Activated CD8-positive, alpha-beta T cell treated with anti-CD3 and anti-CD28 coated beads, Interleukin-2, amount 10 ng/mL, durations not matched to agents 7 days and 5 days (primary cell): Measurements from ENCODE around the gene OR2D2. TPM values are rescaled to one million over a fixed set of nuclear protein-coding genes. Genes with fewer than 3 reads are reported as not detected.

ENCODE experiments used
- ATAC-seq: fragments of 150-1000 bp; cut with Tn5 transposase; one replicate; pipeline ENCODE4 v1.10.0; 2021; ENCODE audit warnings: moderate library complexity
- CTCF ChIA-PET: fragments of 350-600 bp; sonication (Branson Sonifier 250); formaldehyde crosslinking; loops from one replicate; lab custom pipeline; 2021; ENCODE audit warnings: antibody characterized with exemption; lab: Charles Lee
- POLR2A ChIA-PET: fragments of 350-600 bp; sonication (Branson Sonifier 250); formaldehyde crosslinking; loops from one replicate; lab custom pipeline; 2021; ENCODE audit warnings: antibody characterized with exemption; lab: Charles Lee
- DNase-seq: peaks from one replicate; pipeline ENCODE4 v3.0.0-alpha.2; 2020
- H3K27ac Mint-ChIP-seq: one replicate; pipeline ENCODE4 v1.8.0; 2021; ENCODE audit warnings: mild to moderate bottlenecking, mixed read lengths
- H3K27me3 Mint-ChIP-seq: one replicate; pipeline ENCODE4 v1.8.0; 2021; ENCODE audit warnings: low read depth, mixed read lengths
- H3K36me3 Mint-ChIP-seq: one replicate; pipeline ENCODE4 v1.8.0; 2021; ENCODE audit warnings: low read depth, mixed read lengths
- H3K4me1 Mint-ChIP-seq: one replicate; pipeline ENCODE4 v1.8.0; 2021; ENCODE audit warnings: low read depth, mixed read lengths
- H3K4me3 Mint-ChIP-seq: one replicate; pipeline ENCODE4 v1.8.0; 2021; ENCODE audit warnings: mild to moderate bottlenecking, mixed read lengths
- H3K9me3 Mint-ChIP-seq: one replicate; pipeline ENCODE4 v1.8.0; 2022; ENCODE audit warnings: mixed read lengths; ENCODE audit not compliant: insufficient read depth
- total RNA-seq, 2 experiments: library from RNA; stranded (reverse); gene quantifications; one replicate each; pipeline ENCODE4 v1.2.3, GENCODE V29; 2021

OR2D2 gene
- not detected for total RNA-seq

GRCh38 chr11:6892400-6892799, at the start of gene OR2D2:
TSS of gene OR2D2 (minus strand) at chr11:6892500. CDS start at chr11:6892500, 0 bp downstream.
- H3K27ac Mint-ChIP-seq: no peak within 1 kb of the TSS
- CTCF ChIA-PET: no interaction called here
- DNase-seq (no peak), ATAC-seq (no peak)
- H3K36me3 Mint-ChIP-seq: no peaks in the 10 kb centered on the region
- H3K27me3 Mint-ChIP-seq: peaks cover 7% of the 10 kb centered on the region
- H3K9me3 Mint-ChIP-seq: no peaks in the 10 kb centered on the region
- peaks cover 6% of the 10 kb centered on the region for H3K4me1 Mint-ChIP-seq
- POLR2A ChIA-PET: no interaction called here
- no peak within 1 kb of the TSS for H3K4me3 Mint-ChIP-seq

GRCh38 chr11:6941970-6942369, 49.7 kb upstream of the OR2D2 start:
- ATAC-seq (no peak), DNase-seq (no peak)
- no peaks in the 10 kb centered on the region for H3K4me1 Mint-ChIP-seq
- H3K9me3 Mint-ChIP-seq: no peaks in the 10 kb centered on the region
- ChIA-PET CTCF (no interaction called here), POLR2A (no interaction called here)
- H3K27ac Mint-ChIP-seq: no peak overlapping the region
- H3K36me3 Mint-ChIP-seq: no peaks in the 10 kb centered on the region
- H3K4me3 Mint-ChIP-seq: no peak overlapping the region
- no peaks in the 10 kb centered on the region for H3K27me3 Mint-ChIP-seq

- POLR2A ChIA-PET: no interaction called here
- no peak overlapping the region for H3K27ac Mint-ChIP-seq
- ATAC-seq (peak; percentile 73), DNase-seq (peak; percentile 31)
- H3K4me3 Mint-ChIP-seq: no peak overlapping the region
- peaks cover 10% of the 10 kb centered on the region for H3K27me3 Mint-ChIP-seq
- no peaks in the 10 kb centered on the region for H3K36me3 Mint-ChIP-seq
- H3K4me1 Mint-ChIP-seq: peaks cover 14% of the 10 kb centered on the region
- CTCF ChIA-PET: no interaction called here
- H3K9me3 Mint-ChIP-seq: no peaks in the 10 kb centered on the region
Observed at GRCh38 chr11:6932145-6932544, 39.8 kb upstream of the OR2D2 start.

- H3K4me3 Mint-ChIP-seq: no peak overlapping the region
- POLR2A ChIA-PET: no interaction called here
- H3K4me1 Mint-ChIP-seq: peaks cover 17% of the 10 kb centered on the region
- DNase-seq: no peak
- H3K36me3 Mint-ChIP-seq: no peaks in the 10 kb centered on the region
- peaks cover 14% of the 10 kb centered on the region for H3K27me3 Mint-ChIP-seq
- H3K9me3 Mint-ChIP-seq: no peaks in the 10 kb centered on the region
- no peak overlapping the region for H3K27ac Mint-ChIP-seq
- no peak for ATAC-seq
- CTCF ChIA-PET: interaction anchor here (1.2 kb wide), 1 partner anchor 118 kb away, joined by 3 read pairs; no protein-coding TSS in a partner anchor
Observed at GRCh38 chr11:6931146-6931713, 38.9 kb upstream of the OR2D2 start.

GRCh38 chr11:6928916-6929315, 36.6 kb upstream of the OR2D2 start:
- H3K36me3 Mint-ChIP-seq: no peaks in the 10 kb centered on the region
- H3K4me1 Mint-ChIP-seq: peaks cover 23% of the 10 kb centered on the region
- H3K27ac Mint-ChIP-seq: no peak overlapping the region
- POLR2A ChIA-PET: no interaction called here
- H3K4me3 Mint-ChIP-seq: no peak overlapping the region
- no peak for DNase-seq
- H3K9me3 Mint-ChIP-seq: no peaks in the 10 kb centered on the region
- CTCF ChIA-PET: no interaction called here
- no peak for ATAC-seq
- peaks cover 27% of the 10 kb centered on the region for H3K27me3 Mint-ChIP-seq

GRCh38 chr11:6927030-6927617, 34.8 kb upstream of the OR2D2 start:
- H3K27ac Mint-ChIP-seq: no peak overlapping the region
- POLR2A ChIA-PET: interaction anchor here (1.7 kb wide), 1 partner anchor 181 kb away, joined by 5 read pairs; no protein-coding TSS in a partner anchor

GRCh38 chr11:6926208-6927029, 34.1 kb upstream of the OR2D2 start, which contains the start of gene ZNF215:
TSS of gene ZNF215 (plus strand) at chr11:6926426. CDS start at chr11:6932273, 5,847 bp downstream.
- POLR2A ChIA-PET: interaction anchor here (1.7 kb wide), 1 partner anchor 180 kb away, joined by 5 read pairs; no protein-coding TSS in a partner anchor
- peak; percentile 61 for DNase-seq
- peaks cover 29% of the 10 kb centered on the region for H3K27me3 Mint-ChIP-seq
- no peaks in the 10 kb centered on the region for H3K36me3 Mint-ChIP-seq
- CTCF ChIA-PET: interaction anchor here (0.7 kb wide), 1 partner anchor 8 kb away, joined by 3 read pairs; no protein-coding TSS in a partner anchor
- H3K9me3 Mint-ChIP-seq: no peaks in the 10 kb centered on the region
- peak within 1 kb of the TSS; percentile 33 for H3K27ac Mint-ChIP-seq
- peak within 1 kb of the TSS; percentile 82 for H3K4me3 Mint-ChIP-seq
- ATAC-seq: peak; percentile 82
- H3K4me1 Mint-ChIP-seq: peaks cover 17% of the 10 kb centered on the region

More at GRCh38 chr11:6927030-6927617, 34.8 kb upstream of the OR2D2 start:
- H3K4me1 Mint-ChIP-seq: peaks cover 19% of the 10 kb centered on the region
- H3K27me3 Mint-ChIP-seq: peaks cover 29% of the 10 kb centered on the region
- DNase-seq (no peak), ATAC-seq (no peak)
- no peaks in the 10 kb centered on the region for H3K9me3 Mint-ChIP-seq
- CTCF ChIA-PET: interaction anchor here (0.7 kb wide), 1 partner anchor 8 kb away, joined by 3 read pairs; no protein-coding TSS in a partner anchor
- peak overlapping the region; percentile 82 for H3K4me3 Mint-ChIP-seq
- no peaks in the 10 kb centered on the region for H3K36me3 Mint-ChIP-seq

- Mint-ChIP-seq H3K9me3 (no peaks in the 10 kb centered on the region), H3K27me3 (peaks cover 29% of the 10 kb centered on the region), H3K36me3 (no peaks in the 10 kb centered on the region), H3K4me3 (peak overlapping the region; percentile 82), H3K27ac (peak overlapping the region; percentile 33), H3K4me1 (peaks cover 17% of the 10 kb centered on the region)
- ChIA-PET POLR2A (interaction anchor here (1.7 kb wide), 1 partner anchor 179 kb away, joined by 5 read pairs; no protein-coding TSS in a partner anchor), CTCF (no interaction called here)
- DNase-seq: no peak
- no peak for ATAC-seq
Observed at GRCh38 chr11:6925636-6926207, 33.4 kb upstream of the OR2D2 start.

GRCh38 chr11:6925007-6925577, 32.8 kb upstream of the OR2D2 start:
- Mint-ChIP-seq H3K4me3 (no peak overlapping the region), H3K27me3 (peaks cover 29% of the 10 kb centered on the region), H3K36me3 (no peaks in the 10 kb centered on the region), H3K4me1 (peaks cover 17% of the 10 kb centered on the region), H3K9me3 (no peaks in the 10 kb centered on the region), H3K27ac (no peak overlapping the region)
- POLR2A ChIA-PET: no interaction called here
- no peak for ATAC-seq
- no peak for DNase-seq
- CTCF ChIA-PET: no interaction called here

GRCh38 chr11:6920702-6921101, 28.4 kb upstream of the OR2D2 start, which contains the start of gene OR2D3:
TSS of gene OR2D3 (plus strand) at chr11:6921002. CDS start at chr11:6921002, 0 bp downstream.
- no peak for ATAC-seq
- H3K9me3 Mint-ChIP-seq: no peaks in the 10 kb centered on the region
- ChIA-PET POLR2A (no interaction called here), CTCF (interaction anchor here (0.7 kb wide), 1 partner anchor 32 kb away, joined by 3 read pairs; no protein-coding TSS in a partner anchor)
- peaks cover 12% of the 10 kb centered on the region for H3K27me3 Mint-ChIP-seq
- DNase-seq: no peak
- no peak within 1 kb of the TSS for H3K27ac Mint-ChIP-seq
- H3K4me1 Mint-ChIP-seq: peaks cover 2% of the 10 kb centered on the region
- no peak within 1 kb of the TSS for H3K4me3 Mint-ChIP-seq
- H3K36me3 Mint-ChIP-seq: no peaks in the 10 kb centered on the region

GRCh38 chr11:6919698-6920097, 27.4 kb upstream of the OR2D2 start:
- DNase-seq (no peak), ATAC-seq (no peak)
- Mint-ChIP-seq H3K9me3 (no peaks in the 10 kb centered on the region), H3K27me3 (peaks cover 7% of the 10 kb centered on the region), H3K4me1 (no peaks in the 10 kb centered on the region), H3K4me3 (no peak overlapping the region), H3K27ac (no peak overlapping the region), H3K36me3 (no peaks in the 10 kb centered on the region)
- POLR2A ChIA-PET: no interaction called here
- CTCF ChIA-PET: no interaction called here
